K562 (cell line): ENCODE measurements around the gene SCFD2. TPM values are rescaled to one million over a fixed set of nuclear protein-coding genes. Genes with fewer than 3 reads are reported as not detected.

Source experiments
- ATAC-seq: fragments of 200-7000 bp; cut with Tn5 transposase; 3 replicates; pipeline ENCODE4 v1.9.1; 2020; ENCODE audit warnings: moderate library complexity
- BruUV-seq: library from RNA; stranded (reverse); fragments of 400-500 nt; replicated peaks from 2 replicates; lab custom pipeline; 2021; lab: Mats Ljungman, UMichigan
- CTCF ChIA-PET: fragments of 300-600 bp; formaldehyde crosslinking; extraction: SDS; loops from one replicate; lab custom pipeline; 2021; ENCODE audit warnings: low intra/inter-chr PET ratio; lab: Yijun Ruan, JAX
- POLR2A ChIA-PET: fragments of 300-600, 350-650 bp; sonication (Branson Sonifier 250); formaldehyde crosslinking; extraction: SDS; loops from one replicate; lab custom pipeline; 2021; ENCODE audit warnings: antibody characterized with exemption, inconsistent platforms; lab: Yijun Ruan, JAX
- DNase-seq, 4 experiments: peaks; one replicate each; pipeline versions ENCODE4 v3.0.0 to v3.0.0-alpha.2; 2011 to 2018; ENCODE audit warnings: low spot score in 3 of 4, mixed read lengths in 3 of 4; ENCODE audit errors: extremely low read depth in 1 of 4
- FAIRE-seq: peaks from 2 replicates; lab custom pipeline; 2011; peaks lifted over from hg19 to GRCh38; lab: Jason Lieb, UNC
- H2AFZ ChIP-seq: 2 replicates; pipeline ENCODE4 v1.6.0; 2011; ENCODE audit warnings: low read depth, low read length, control low read depth, inconsistent platforms
- H3K27ac ChIP-seq: fragments of 200-600 bp; 3 replicates; pipeline ENCODE4 v1.8.0; 2011; ENCODE audit warnings: low read depth, mild to moderate bottlenecking, control low read depth, inconsistent platforms, low read length, moderate library complexity, mixed read lengths; ENCODE audit errors: extremely low read depth
- H3K27me3 ChIP-seq, 2 experiments: fragments of 300-600 bp in 1 of 2; 2 replicates in 1 of 2; 3 replicates in 1 of 2; pipeline versions ENCODE4 v1.6.0 to v1.8.0; 2011; ENCODE audit warnings: inconsistent platforms in 2 of 2, low read length in 2 of 2, mild to moderate bottlenecking in 1 of 2, mixed read lengths in 1 of 2, moderate library complexity in 1 of 2; ENCODE audit not compliant: control insufficient read depth in 2 of 2, insufficient read depth in 2 of 2
- H3K36me3 ChIP-seq: fragments of 300-600 bp; 3 replicates; pipeline ENCODE4 v1.8.0; 2011; ENCODE audit warnings: mild to moderate bottlenecking, low read length, inconsistent platforms; ENCODE audit not compliant: control insufficient read depth, insufficient read depth
- H3K4me1 ChIP-seq, 2 experiments: fragments of 200-600 bp in 1 of 2; replicated peaks in 1 of 2; 2 replicates in 1 of 2; 3 replicates in 1 of 2; pipeline versions ENCODE4 v1.5.1 to v1.8.0; 2011; ENCODE audit warnings: inconsistent platforms in 2 of 2, low read length in 2 of 2, mild to moderate bottlenecking in 1 of 2, mixed read lengths in 1 of 2, moderate library complexity in 1 of 2; ENCODE audit not compliant: control insufficient read depth in 2 of 2, insufficient read depth in 2 of 2
- H3K4me2 ChIP-seq: 2 replicates; pipeline ENCODE4 v1.6.1; 2011; ENCODE audit warnings: low read length, control low read depth, inconsistent platforms, mixed read lengths; ENCODE audit not compliant: insufficient read depth
- H3K4me3 ChIP-seq: fragments of 200-600 bp; sonication (generic), shearing (Covaris generic); 2 replicates; pipeline ENCODE4 v1.5.1; 2016; ENCODE audit warnings: control low read depth, inconsistent platforms
- H3K79me2 ChIP-seq: fragments of 200-600 bp; 3 replicates; pipeline ENCODE4 v1.8.0; 2011; ENCODE audit warnings: low read length, inconsistent platforms; ENCODE audit not compliant: control insufficient read depth, insufficient read depth
- H3K9ac ChIP-seq, 2 experiments: 2 replicates each; pipeline versions ENCODE4 v1.6.0 to v1.6.1; 2011; ENCODE audit warnings: low read depth in 2 of 2, low read length in 2 of 2, control low read depth in 1 of 2, inconsistent platforms in 1 of 2, mild to moderate bottlenecking in 1 of 2, mixed read lengths in 1 of 2; ENCODE audit not compliant: insufficient read depth in 1 of 2
- H3K9me1 ChIP-seq: one replicate; pipeline ENCODE4 v1.6.0; 2011; ENCODE audit warnings: inconsistent platforms, mild to moderate bottlenecking, low read length, moderate library complexity; ENCODE audit not compliant: control insufficient read depth, insufficient read depth
- H3K9me3 ChIP-seq: replicated peaks from 2 replicates; pipeline ENCODE4 v1.5.1; 2011; ENCODE audit warnings: low read depth, low read length, inconsistent platforms; ENCODE audit not compliant: control insufficient read depth, insufficient read depth
- H4K20me1 ChIP-seq: replicated peaks from 2 replicates; pipeline ENCODE4 v1.6.1; 2011; ENCODE audit warnings: low read length, inconsistent platforms, mixed read lengths; ENCODE audit not compliant: control insufficient read depth, insufficient read depth
- BRD4 ChIP-seq: fragments of 200-600 bp; sonication (generic); IDR thresholded peaks from 2 replicates; pipeline ENCODE4 v1.6.1; 2017; ENCODE audit warnings: inconsistent platforms
- CBX1 ChIP-seq: sonication (generic); IDR thresholded peaks from 2 replicates; pipeline ENCODE4 v1.6.1; 2016; ENCODE audit warnings: antibody characterized with exemption, low read depth, mild to moderate bottlenecking
- DPF2 ChIP-seq: fragments of 450-650 bp; IDR thresholded peaks from 2 replicates; pipeline ENCODE4 v1.6.1; 2016
- ETV6 ChIP-seq, 3 experiments: fragments of 150-350 bp in 1 of 3; sonication (generic) in 1 of 3; formaldehyde crosslinking in 1 of 3; IDR thresholded peaks; 2 replicates each; pipeline versions ENCODE4 v1.6.1 to v1.8.0; 2014 to 2022; ENCODE audit warnings: borderline replicate concordance in 2 of 3, low read depth in 2 of 3, antibody characterized with exemption in 1 of 3, low read length in 1 of 3, mild to moderate bottlenecking in 1 of 3, missing genetic modification reagents in 1 of 3
- LARP7 ChIP-seq: fragments of 450-650 bp; IDR thresholded peaks from 2 replicates; pipeline ENCODE4 v1.6.1; 2016
- MAFG ChIP-seq: fragments of 450-650 bp; conservative IDR thresholded peaks from 2 replicates; pipeline ENCODE4 v1.6.1; 2016; ENCODE audit warnings: missing genetic modification characterization, missing compliant biosample characterization
- MCM7 ChIP-seq, 2 experiments: fragments of 450-650 bp; IDR thresholded peaks; 2 replicates each; pipeline ENCODE4 v1.6.1; 2016 to 2018
- MECOM ChIP-seq: fragments of 250-450 bp; sonication (Bioruptor Pico); IDR thresholded peaks from 2 replicates; pipeline ENCODE4 v1.8.0; 2022; ENCODE audit warnings: inconsistent platforms
- NUFIP1 ChIP-seq: fragments of 450-650 bp; IDR thresholded peaks from 2 replicates; pipeline ENCODE4 v1.6.1; 2018; ENCODE audit not compliant: partially characterized antibody
- TAF15 ChIP-seq: fragments of 200-400 bp; formaldehyde crosslinking; IDR thresholded peaks from 2 replicates; pipeline ENCODE4 v1.6.1; 2017; ENCODE audit warnings: mild to moderate bottlenecking, low read depth, low read length, moderate library complexity
- ZNF217 ChIP-seq: sonication (generic); formaldehyde crosslinking; IDR thresholded peaks from 2 replicates; pipeline ENCODE4 v1.8.0; 2022; ENCODE audit warnings: mild to moderate bottlenecking, missing genetic modification reagents
- ZNF507 ChIP-seq: conservative IDR thresholded peaks from 2 replicates; pipeline ENCODE4 v1.6.1; 2017; ENCODE audit warnings: missing genetic modification characterization, missing compliant biosample characterization
- ZNF609 ChIP-seq: sonication (generic); formaldehyde crosslinking; IDR thresholded peaks from 2 replicates; pipeline ENCODE4 v1.8.1; 2023; ENCODE audit warnings: missing genetic modification reagents, mild to moderate bottlenecking, borderline replicate concordance
- WGBS: fragments of 100-300 bp; shearing (Covaris generic); methylation state at CpG from one replicate; pipeline ENCODE4 v1.1.6; 2016; ENCODE audit warnings: low coverage, mixed read lengths; ENCODE audit not compliant: insufficient coverage; ENCODE audit errors: missing lambda C conversion rate; 5-methylcytosine and 5-hydroxymethylcytosine counted together
- in situ Hi-C: fragments of 300-500 bp; cut with MboI; formaldehyde crosslinking; loops from 4 replicates; pipeline ENCODE4 v1.15.0; 2018; ENCODE audit warnings: inconsistent platforms, mixed read lengths
- intact Hi-C: fragments of 100-400 bp; cut with micrococcal nuclease; formaldehyde crosslinking; loops from 2 replicates; pipeline ENCODE4 v1.14.2; 2022
- polyA plus RNA-seq, 8 experiments: library from polyadenylated mRNA; depleted of rRNA in 4 of 8; stranded (reverse) in 5 of 8; unstranded in 3 of 8; fragments of >200 nt; fragmentation: Nextera tagmentation in 2 of 8; fragmentation: Illumina TruSeq in 1 of 8; extraction: Ambion mirVana in 2 of 8; extraction: Trizol in 1 of 8; gene quantifications; 2 replicates each; pipeline versions ENCODE4 v1.2.1 to v1.2.3, GENCODE V29; 2011 to 2014; ENCODE audit warnings: inconsistent platforms in 1 of 8, missing spikeins in 1 of 8
- total RNA-seq, 7 experiments: library from RNA; depleted of rRNA in 6 of 7; stranded (reverse); fragments of >200 nt in 6 of 7; fragmentation: Illumina TruSeq in 2 of 7; extraction: Trizol in 2 of 7; gene quantifications; 2 replicates each; pipeline versions ENCODE4 v1.2.1 to v1.2.3, GENCODE V29; 2011 to 2021; ENCODE audit warnings: low replicate concordance in 1 of 7

The SCFD2 gene
- total and polyA plus RNA-seq, 9 of the 15 experiments (the other 6 are each of a cell fraction or from before 2014, with no cell fraction given), result 5.7 to 30.3 (median 22.8) TPM

DNA sequence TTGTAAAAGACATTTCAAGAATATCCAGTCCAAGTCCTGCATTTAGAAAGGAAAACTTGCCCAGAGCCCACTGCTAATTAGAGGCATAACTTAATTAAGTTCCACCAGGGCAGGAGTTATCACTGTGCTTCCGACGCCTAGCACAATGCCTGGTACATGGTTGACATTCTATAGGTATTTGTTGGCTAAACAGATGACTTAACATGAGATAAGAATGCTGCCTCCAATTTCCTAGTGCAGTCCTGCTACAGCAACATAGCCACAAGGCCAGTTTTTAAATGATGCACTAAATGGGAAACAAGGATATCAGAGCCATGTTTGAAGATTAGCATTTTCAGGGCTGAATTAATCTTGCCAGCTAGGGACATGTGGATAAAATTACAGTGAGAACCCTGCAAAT, 339.6 kb downstream of the SCFD2 start:
- DNase-seq (no peak), ATAC-seq (no peak)
- no TSS peak for BruUV-seq
- intact Hi-C loops, result no loop called here
- H3K79me2 ChIP-seq, result no peaks in the 10 kb centered on the region
- H3K36me3 ChIP-seq, result no peaks in the 10 kb centered on the region
- POLR2A ChIA-PET, result no interaction called here
- no peak overlapping the region for H3K4me2 ChIP-seq
- in situ Hi-C loops, result no loop called here
- no peak overlapping the region for H3K27ac ChIP-seq
- TF ChIP-seq NUFIP1 (no peak), MAFG (tag) (no peak), MECOM (CRISPR knock-in tag) (no peak), TAF15 (no peak), DPF2 (no peak)
- TF ChIP-seq, all 486 proteins: peak for 0
- Histone ChIP-seq H3K4me1 (no peaks in the 10 kb centered on the region), H3K27me3 (no peaks in the 10 kb centered on the region), H2AFZ (no peak overlapping the region), H3K9ac (no peak overlapping the region), H3K9me1 (no peaks in the 10 kb centered on the region), H4K20me1 (no peaks in the 10 kb centered on the region), H3K9me3 (no peaks in the 10 kb centered on the region), H3K4me3 (no peak overlapping the region)
- no peak for FAIRE-seq
- CTCF ChIA-PET, result no interaction called here
- 63% methylated on average over 2 of the region's 2 CpGs for WGBS

DNA sequence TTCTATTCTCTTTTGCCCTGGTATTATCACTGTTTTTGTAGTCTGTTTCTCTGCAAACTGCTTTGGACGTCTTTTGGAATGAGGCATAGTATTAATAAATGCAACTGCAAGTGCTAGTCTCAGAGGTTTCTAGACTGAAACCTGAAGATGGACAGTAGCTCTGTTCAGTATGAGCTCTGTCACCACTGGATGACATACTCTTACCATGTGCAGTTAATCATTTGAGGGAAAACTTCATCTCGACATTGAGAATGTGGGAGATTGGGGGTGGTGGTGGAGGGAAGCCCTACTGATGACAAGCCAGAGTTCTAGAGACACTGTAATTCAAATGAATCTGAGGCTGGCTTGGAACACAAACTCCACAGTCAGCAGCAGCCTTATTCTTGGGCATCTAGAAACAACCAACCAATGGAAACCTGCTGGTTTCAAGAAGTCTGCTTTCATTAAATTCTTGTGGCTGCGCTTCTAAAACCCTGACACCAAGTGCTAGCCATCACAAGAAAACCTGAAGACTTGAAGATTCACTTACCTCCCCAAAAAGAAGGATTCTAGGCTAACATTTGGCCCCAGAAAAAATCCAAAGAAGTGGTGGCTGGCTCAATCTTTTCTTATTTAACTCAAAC, 342.1 kb downstream of the SCFD2 start:
- in situ Hi-C loops, result loop anchor here (5.0 to 25.0 kb wide), 2 partner anchors 789 to 1214 kb away; no protein-coding TSS in a partner anchor
- ATAC-seq, result no peak
- 44% methylated on average over 3 of the region's 3 CpGs for WGBS
- BruUV-seq, result no TSS peak
- Histone ChIP-seq H3K4me3 (no peak overlapping the region), H4K20me1 (no peaks in the 10 kb centered on the region), H3K4me1 (peaks cover 0 to 14% of the 10 kb centered on the region in 2 experiments; a peak in 2 of 5 replicates), H3K27me3 (no peaks in the 10 kb centered on the region), H3K27ac (no peak overlapping the region), H3K9me3 (no peaks in the 10 kb centered on the region), H3K9me1 (no peaks in the 10 kb centered on the region), H3K79me2 (no peaks in the 10 kb centered on the region), H3K9ac (no peak overlapping the region), H3K4me2 (no peak overlapping the region), H3K36me3 (no peaks in the 10 kb centered on the region), H2AFZ (no peak overlapping the region)
- FAIRE-seq, result no peak
- ChIA-PET CTCF (no interaction called here), POLR2A (interaction anchor here (0.6 kb wide), 1 partner anchor 550 kb away, joined by 3 read pairs; no protein-coding TSS in a partner anchor)
- DNase-seq, result no peak
- intact Hi-C loops, result no loop called here
- TF ChIP-seq ZNF609 (no peak), ZNF507 (no peak), ETV6 (IDR thresholded peaks at IDR 0.05; ENCODE audit: borderline replicate concordance in 1 of 2, low read depth in 2 of 2, low read length in 1 of 2) (no peak), ETV6 (CRISPR knock-in tag; IDR thresholded peaks at IDR 0.05; ENCODE audit: borderline replicate concordance) (no peak), LARP7 (no peak), MCM7 (IDR thresholded peaks at IDR 0.05) (no peak), CBX1 (no peak), ZNF217 (CRISPR knock-in tag) (no peak), BRD4 (no peak)
